ENCODE measurements around the gene ORMDL2. TPM values are rescaled to one million over a fixed set of nuclear protein-coding genes. Genes with fewer than 3 reads are reported as not detected.

ORMDL2 gene
- total RNA-seq, 4 donors from 2014 or later, result 8.3 to 15.7 (median 11.8) TPM

DNA sequence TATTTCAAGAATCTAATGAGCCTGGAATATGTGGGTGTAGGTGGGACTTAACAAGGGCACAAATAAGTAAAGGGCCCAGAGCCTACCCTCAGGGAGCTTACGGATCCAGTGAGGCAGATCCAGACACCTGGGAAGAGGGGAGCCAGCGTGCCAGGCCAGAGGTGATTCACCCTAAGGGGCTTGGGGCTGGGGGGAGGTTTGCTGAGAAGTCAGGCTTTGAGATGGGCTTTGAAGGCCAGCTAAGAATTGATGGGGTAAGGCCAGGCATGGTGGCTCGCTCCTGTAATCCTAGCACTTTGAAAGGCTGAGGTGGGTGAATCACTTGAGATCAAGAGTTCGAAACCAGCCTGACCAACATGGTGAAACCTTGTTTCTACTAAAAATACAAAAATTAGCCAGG is 25.6 kb downstream of the ORMDL2 start:
- H3K27me3 ChIP-seq, result peaks cover 0 to 34% (median 0%) of the 10 kb centered on the region in 4 donors
- TF ChIP-seq EP300 (IDR thresholded peaks at IDR 0.05) (no peak), POLR2A (IDR thresholded peaks at IDR 0.05; ENCODE audit: low read depth) (no peak), POLR2AphosphoS5 (IDR thresholded peaks at IDR 0.05) (no peak), CTCF (IDR thresholded peaks at IDR 0.05) (no peak)

GRCh38 chr12:55844961-55845360 is 27.1 kb downstream of the ORMDL2 start:
- intact Hi-C loops (cut with DNase I), result no loop called here

More for the DNA sequence above, 25.6 kb downstream of the ORMDL2 start:
- Histone ChIP-seq H3K4me1 (peaks cover 13 to 33% (median 21%) of the 10 kb centered on the region in 4 donors), H3K4me3 (no peak overlapping the region), H3K9me3 (no peaks in the 10 kb centered on the region), H3K27ac (replicated peaks in 1 of 4) (no peak overlapping the region), H3K36me3 (no peaks in the 10 kb centered on the region)
- 95% methylated on average over 4 of the region's 4 CpGs for WGBS
- intact Hi-C loops (cut with DNase I), result no loop called here
- DNase-seq (ENCODE audit: extremely low spot score), result no peak

DNA sequence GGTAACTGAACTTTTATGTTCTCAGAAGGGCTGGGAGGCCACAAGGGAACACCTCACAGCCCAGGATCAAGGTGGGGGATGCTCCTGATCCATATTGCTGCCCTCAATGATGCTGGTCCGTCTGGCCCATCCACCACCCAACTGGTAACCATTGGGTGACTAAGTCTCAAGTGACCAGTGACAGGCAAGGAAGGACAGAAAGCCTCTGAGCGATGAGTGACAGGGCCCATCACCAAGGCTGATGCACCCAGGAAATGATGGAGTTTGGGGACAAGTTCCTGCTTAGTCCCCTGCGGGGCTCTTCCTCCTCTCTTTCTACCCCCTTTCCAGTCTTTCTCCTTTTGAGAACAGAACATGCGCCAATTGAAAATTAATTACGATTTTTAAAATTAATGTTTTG is 27.5 kb downstream of the ORMDL2 start:
- Histone ChIP-seq H3K4me3 (no peak overlapping the region), H3K27ac (replicated peaks in 1 of 4) (peak overlapping the region in 3 of 4 donors; percentile 14 to 87 (median 48)), H3K9me3 (no peaks in the 10 kb centered on the region), H3K36me3 (no peaks in the 10 kb centered on the region), H3K27me3 (peaks cover 0 to 49% (median 0%) of the 10 kb centered on the region in 4 donors), H3K4me1 (peaks cover 18 to 44% (median 30%) of the 10 kb centered on the region in 4 donors)
- WGBS, result 74% methylated on average over 5 of the region's 5 CpGs
- no peak for DNase-seq (ENCODE audit: extremely low spot score)
- intact Hi-C loops (cut with DNase I), result no loop called here
- no peak for TF ChIP-seq EP300 (IDR thresholded peaks at IDR 0.05)
- TF ChIP-seq POLR2A (IDR thresholded peaks at IDR 0.05; ENCODE audit: low read depth), result no peak
- TF ChIP-seq CTCF (IDR thresholded peaks at IDR 0.05), result no peak
- TF ChIP-seq POLR2AphosphoS5 (IDR thresholded peaks at IDR 0.05), result no peak

More at GRCh38 chr12:55844961-55845360, 27.1 kb downstream of the ORMDL2 start:
- H3K27ac ChIP-seq (replicated peaks in 1 of 4), result peak overlapping the region in 2 of 4 donors; percentile 14 to 48
- no peaks in the 10 kb centered on the region for H3K9me3 ChIP-seq
- no peaks in the 10 kb centered on the region for H3K36me3 ChIP-seq
- no peak overlapping the region for H3K4me3 ChIP-seq
- DNase-seq (ENCODE audit: extremely low spot score), result no peak
- peaks cover 0 to 45% (median 0%) of the 10 kb centered on the region in 4 donors for H3K27me3 ChIP-seq
- TF ChIP-seq EP300 (IDR thresholded peaks at IDR 0.05), result no peak
- no peak for TF ChIP-seq POLR2A (IDR thresholded peaks at IDR 0.05; ENCODE audit: low read depth)
- no peak for TF ChIP-seq POLR2AphosphoS5 (IDR thresholded peaks at IDR 0.05)
- TF ChIP-seq CTCF (IDR thresholded peaks at IDR 0.05), result no peak
- H3K4me1 ChIP-seq, result peaks cover 18 to 44% (median 28%) of the 10 kb centered on the region in 4 donors
- 85% methylated on average over 4 of the region's 4 CpGs for WGBS

DNA sequence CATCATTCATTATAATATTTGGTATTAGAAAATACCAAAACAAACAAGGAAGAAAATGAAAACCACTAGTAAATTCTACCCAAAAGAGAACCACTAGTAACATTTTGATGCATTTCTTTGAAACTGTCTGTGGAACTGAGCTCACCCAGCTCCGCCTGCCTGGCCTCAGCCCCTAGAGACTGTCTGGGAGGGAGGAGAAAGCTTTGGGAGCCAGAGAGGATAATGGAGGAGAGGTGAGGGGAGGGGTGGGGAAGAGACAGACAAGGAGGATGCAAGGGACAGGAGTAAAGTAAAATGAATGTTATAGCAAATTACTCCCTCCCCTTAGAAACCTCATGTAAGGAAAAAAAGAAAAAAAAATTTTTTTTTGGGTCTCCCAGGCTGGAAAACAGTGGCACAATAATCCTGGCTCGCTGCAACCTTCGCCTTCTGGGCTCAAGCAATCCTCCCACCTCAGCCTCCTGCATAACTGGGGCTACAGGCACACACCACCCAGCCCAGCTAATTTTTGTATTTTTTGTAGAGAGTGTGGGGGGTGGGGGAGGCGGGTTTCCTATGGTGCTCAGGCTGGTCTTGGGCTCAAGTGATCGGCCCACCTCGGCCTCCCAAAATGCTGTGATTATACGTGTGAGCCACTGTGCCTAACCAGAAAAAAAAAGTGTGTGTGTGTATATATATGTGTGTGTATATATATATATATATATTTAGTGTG is 28.1 kb downstream of the ORMDL2 start:
- Histone ChIP-seq H3K27me3 (peaks cover 0 to 52% (median 0%) of the 10 kb centered on the region in 4 donors), H3K27ac (replicated peaks in 1 of 4) (peak overlapping the region; percentile 86 to 88 (median 87)), H3K4me1 (peaks cover 18 to 44% (median 31%) of the 10 kb centered on the region in 4 donors), H3K4me3 (no peak overlapping the region), H3K36me3 (no peaks in the 10 kb centered on the region), H3K9me3 (no peaks in the 10 kb centered on the region)
- WGBS, result 80% methylated on average over 7 of the region's 7 CpGs
- intact Hi-C loops (cut with DNase I), result no loop called here
- DNase-seq (ENCODE audit: extremely low spot score), result no peak
- TF ChIP-seq POLR2AphosphoS5 (IDR thresholded peaks at IDR 0.05) (no peak), CTCF (IDR thresholded peaks at IDR 0.05) (no peak)

Measured in esophagus muscularis mucosa (tissue), 4 donors.